ENCODE measurements around the gene AGO1. TPM values are rescaled to one million over a fixed set of nuclear protein-coding genes. Genes with fewer than 3 reads are reported as not detected.
"Not testable (repeated sequence)": the region's sequence is repeated elsewhere in the genome, so short reads cannot be mapped to it uniquely, and the experiment has no call there.

Gene AGO1
- total RNA-seq, 1 donor from 2014 or later, result 61.5 TPM

- Mint-ChIP-seq H3K4me1 (peaks cover 48% of the 10 kb centered on the region), H3K9me3 (no peaks in the 10 kb centered on the region), H3K27me3 (ENCODE audit: low read depth) (no peaks in the 10 kb centered on the region), H3K36me3 (ENCODE audit: low read depth) (peaks cover 9% of the 10 kb centered on the region), H3K27ac (ENCODE audit: unreplicated experiment) (peak overlapping the region; percentile 52), H3K4me3 (peak overlapping the region; percentile 87)
- no peak for TF ChIP-seq CTCF (conservative IDR thresholded peaks at IDR 0.05)
- DNase-seq (ENCODE audit: low read depth, low spot score), result no peak
Measured at GRCh38 chr1:35886577-35887431, 3.8 kb downstream of the AGO1 start.

DNA sequence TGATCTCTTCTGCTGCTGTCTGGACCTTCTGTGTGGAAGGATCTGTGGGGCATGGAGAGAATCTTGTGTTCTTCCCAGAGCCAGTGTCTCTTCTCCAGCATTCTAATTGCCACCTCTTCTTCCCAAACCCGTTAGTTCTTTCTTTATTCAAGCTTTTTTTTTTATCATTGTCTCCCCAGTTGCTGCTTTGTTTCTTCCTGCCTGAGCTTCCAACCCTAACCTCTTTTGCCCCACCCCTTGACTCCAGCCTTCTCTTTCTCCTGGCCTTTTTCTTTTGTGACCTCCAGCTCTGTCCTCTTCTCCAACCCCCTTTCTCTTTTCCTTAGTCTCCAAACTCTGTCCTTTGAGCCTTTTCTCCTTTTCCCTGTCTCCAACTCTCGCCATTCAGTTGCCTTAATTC is 4.5 kb downstream of the AGO1 start:
- no peaks in the 10 kb centered on the region for H3K9me3 Mint-ChIP-seq
- no peak for DNase-seq (ENCODE audit: low read depth, low spot score)
- no peak for TF ChIP-seq CTCF (conservative IDR thresholded peaks at IDR 0.05)
- no peaks in the 10 kb centered on the region for H3K27me3 Mint-ChIP-seq (ENCODE audit: low read depth)
- H3K27ac Mint-ChIP-seq (ENCODE audit: unreplicated experiment), result peak overlapping the region; percentile 46
- peak overlapping the region; percentile 66 for H3K4me3 Mint-ChIP-seq
- peaks cover 42% of the 10 kb centered on the region for H3K4me1 Mint-ChIP-seq
- peaks cover 9% of the 10 kb centered on the region for H3K36me3 Mint-ChIP-seq (ENCODE audit: low read depth)

DNA sequence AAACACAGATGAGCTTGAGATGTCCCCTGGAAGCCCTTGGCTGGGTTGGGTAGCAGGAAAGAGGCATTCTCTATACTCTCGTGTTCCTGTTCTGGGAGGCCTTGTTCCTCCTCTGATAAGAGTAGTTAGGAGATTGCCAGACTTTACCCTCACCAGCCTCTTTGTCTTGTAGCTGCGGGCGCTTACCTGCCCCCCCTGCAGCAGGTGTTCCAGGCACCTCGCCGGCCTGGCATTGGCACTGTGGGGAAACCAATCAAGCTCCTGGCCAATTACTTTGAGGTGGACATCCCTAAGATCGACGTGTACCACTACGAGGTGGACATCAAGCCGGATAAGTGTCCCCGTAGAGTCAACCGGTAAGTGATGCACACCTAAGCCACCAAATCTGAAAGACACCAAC is 5.2 kb downstream of the AGO1 start:
- no peak for TF ChIP-seq CTCF (conservative IDR thresholded peaks at IDR 0.05)
- DNase-seq (ENCODE audit: low read depth, low spot score), result no peak
- Mint-ChIP-seq H3K36me3 (ENCODE audit: low read depth) (peaks cover 9% of the 10 kb centered on the region), H3K4me1 (peaks cover 40% of the 10 kb centered on the region), H3K9me3 (no peaks in the 10 kb centered on the region), H3K4me3 (no peak overlapping the region), H3K27ac (ENCODE audit: unreplicated experiment) (peak overlapping the region; percentile 22), H3K27me3 (ENCODE audit: low read depth) (no peaks in the 10 kb centered on the region)

DNA sequence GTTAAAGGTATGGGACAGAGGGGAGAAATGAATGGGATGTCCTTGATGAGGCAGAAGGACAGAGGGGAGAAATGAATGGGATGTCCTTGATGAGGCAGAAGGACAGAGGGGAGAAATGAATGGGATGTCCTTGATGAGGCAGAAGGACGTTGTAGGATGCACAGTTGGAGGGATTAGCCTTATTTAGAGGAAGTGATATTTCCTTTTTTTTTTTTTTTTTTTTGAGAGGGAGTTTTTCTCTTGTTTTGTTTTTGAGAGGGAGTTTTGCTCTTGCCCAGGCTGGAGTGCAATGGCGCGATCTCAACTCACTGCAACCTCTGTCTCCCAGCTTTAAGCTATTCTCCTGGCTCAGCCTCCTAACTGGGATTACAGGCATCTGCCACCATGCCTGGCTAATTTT is 6.0 kb downstream of the AGO1 start:
- H3K36me3 Mint-ChIP-seq (ENCODE audit: low read depth); H3K4me3 Mint-ChIP-seq; H3K27ac Mint-ChIP-seq (ENCODE audit: unreplicated experiment); H3K27me3 Mint-ChIP-seq (ENCODE audit: low read depth); H3K9me3 Mint-ChIP-seq; DNase-seq (ENCODE audit: low read depth, low spot score): not testable (repeated sequence)
- peaks cover 39% of the 10 kb centered on the region for H3K4me1 Mint-ChIP-seq

- Mint-ChIP-seq H3K4me3 (no peak overlapping the region), H3K4me1 (peaks cover 3% of the 10 kb centered on the region), H3K36me3 (ENCODE audit: low read depth) (peaks cover 12% of the 10 kb centered on the region), H3K27me3 (ENCODE audit: low read depth) (no peaks in the 10 kb centered on the region), H3K27ac (ENCODE audit: unreplicated experiment) (no peak overlapping the region), H3K9me3 (no peaks in the 10 kb centered on the region)
- DNase-seq (ENCODE audit: low read depth, low spot score), result no peak
- TF ChIP-seq CTCF (conservative IDR thresholded peaks at IDR 0.05), result no peak
Measured at GRCh38 chr1:35893051-35893879, 10.3 kb downstream of the AGO1 start.

GRCh38 chr1:35894183-35894582 is 11.2 kb downstream of the AGO1 start:
- no peaks in the 10 kb centered on the region for H3K9me3 Mint-ChIP-seq
- no peak overlapping the region for H3K4me3 Mint-ChIP-seq
- no peak for TF ChIP-seq CTCF (conservative IDR thresholded peaks at IDR 0.05)
- peaks cover 13% of the 10 kb centered on the region for H3K36me3 Mint-ChIP-seq (ENCODE audit: low read depth)
- H3K27me3 Mint-ChIP-seq (ENCODE audit: low read depth), result no peaks in the 10 kb centered on the region
- no peak overlapping the region for H3K27ac Mint-ChIP-seq (ENCODE audit: unreplicated experiment)
- H3K4me1 Mint-ChIP-seq, result peaks cover 3% of the 10 kb centered on the region
- DNase-seq (ENCODE audit: low read depth, low spot score), result no peak
